GM18498 (cell line): ENCODE measurements around the gene PDSS2.
"Not testable (repeated sequence)": the region's sequence is repeated elsewhere in the genome, so short reads cannot be mapped to it uniquely, and the experiment has no call there.

Experiments used
- ATAC-seq: cut with Tn5 transposase; IDR thresholded peaks from one replicate; pipeline ENCODE4 v1.9.1; 2021; ENCODE audit warnings: mild to moderate bottlenecking, moderate library complexity; ENCODE audit not compliant: unreplicated experiment

Gene PDSS2

DNA sequence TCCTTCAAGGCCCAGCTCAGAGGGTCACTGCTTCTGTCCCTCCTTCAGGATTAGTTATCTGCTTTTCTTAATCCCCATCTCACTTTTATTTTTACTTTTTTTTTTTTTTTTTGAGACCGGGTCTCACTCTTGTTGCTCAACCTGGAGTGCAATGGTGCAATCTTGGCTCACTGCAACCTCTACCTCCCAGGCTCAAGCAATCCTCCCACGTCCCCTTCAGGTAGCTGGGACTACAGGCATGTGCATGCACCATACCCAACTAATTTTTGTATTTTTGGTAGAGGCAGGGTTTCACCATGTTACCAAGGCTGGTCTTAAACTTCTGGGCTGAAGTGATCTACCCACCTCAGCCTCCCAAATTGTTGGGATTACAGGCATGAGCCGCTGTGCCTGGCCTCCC is 16.5 kb upstream of the PDSS2 start:
- not testable (repeated sequence) for ATAC-seq

DNA sequence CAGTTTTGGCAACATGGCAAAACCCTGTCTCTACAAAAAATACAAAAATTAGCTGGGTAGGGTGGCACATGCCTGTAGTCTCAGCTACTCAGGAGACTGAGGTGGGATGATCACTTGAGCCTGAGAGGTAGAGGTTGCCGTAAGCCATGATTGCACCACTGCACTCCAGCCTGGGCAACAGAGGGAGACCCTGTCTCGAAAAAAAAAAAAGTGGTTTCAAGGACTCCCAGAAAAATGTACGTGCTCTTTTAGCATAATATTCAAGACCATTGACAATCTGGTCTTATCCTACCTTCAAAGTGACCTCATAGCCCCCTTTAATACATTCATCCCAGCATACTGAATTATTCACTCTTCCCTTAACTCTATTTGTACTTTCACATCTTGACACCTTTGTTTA is 16.0 kb upstream of the PDSS2 start:
- ATAC-seq: not testable (repeated sequence)

DNA sequence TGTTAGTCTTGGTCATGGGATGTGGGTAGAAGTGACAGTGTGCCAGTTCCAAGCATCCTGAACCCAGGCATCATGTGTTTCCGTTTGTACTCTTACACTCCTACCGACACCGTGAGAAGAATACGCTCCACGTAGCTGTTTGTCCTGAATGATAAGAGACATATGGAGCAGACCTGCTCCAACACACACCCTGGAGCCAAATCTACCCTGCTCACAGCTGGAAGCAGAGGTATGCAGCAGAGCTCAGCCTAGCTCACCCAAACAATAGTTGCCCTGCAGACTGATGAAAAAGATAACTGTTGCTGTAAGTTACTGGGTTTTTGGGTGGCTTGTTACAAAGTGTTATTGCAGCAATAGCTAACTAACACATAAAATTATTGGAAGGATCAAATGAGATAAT is 14.3 kb upstream of the PDSS2 start:
- no peak for ATAC-seq

DNA sequence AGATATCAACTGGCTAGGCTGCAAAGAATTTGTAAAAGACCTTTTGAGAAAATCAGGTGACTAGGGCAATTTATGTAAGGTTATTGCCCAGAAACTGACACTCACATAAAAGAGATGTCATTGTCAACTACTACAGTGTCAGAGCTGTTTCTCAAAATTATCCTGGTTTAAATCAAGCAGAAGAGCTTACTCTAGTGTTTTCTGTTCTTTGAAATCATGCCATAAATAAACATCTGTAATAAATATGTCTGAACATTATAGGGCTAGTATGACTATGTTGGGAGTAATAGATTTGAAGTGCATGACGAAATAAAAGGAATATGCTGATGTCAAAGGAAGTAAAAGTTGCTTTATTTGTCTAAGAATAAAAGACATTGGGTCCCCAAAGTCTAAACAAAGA is 11.0 kb upstream of the PDSS2 start:
- no peak for ATAC-seq

DNA sequence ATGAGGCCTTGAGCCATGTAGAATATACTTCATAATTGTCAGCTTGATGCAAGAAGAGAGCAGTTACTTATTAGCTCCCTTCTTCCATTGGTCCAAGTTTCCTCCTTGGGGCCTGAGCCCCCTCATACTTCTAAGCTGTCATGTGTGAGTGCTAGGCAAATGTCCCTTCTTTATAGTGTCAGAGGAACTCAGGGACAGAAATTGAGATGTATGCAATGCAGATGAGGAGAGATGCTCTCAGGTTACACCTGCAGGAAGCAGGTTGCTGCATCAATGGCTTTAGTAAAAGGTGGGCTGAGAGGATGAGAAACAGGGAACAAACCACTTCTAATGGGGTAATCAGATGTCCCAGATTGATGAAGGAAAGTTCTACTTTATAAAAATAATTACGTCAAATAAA is 6.7 kb upstream of the PDSS2 start:
- no peak for ATAC-seq

DNA sequence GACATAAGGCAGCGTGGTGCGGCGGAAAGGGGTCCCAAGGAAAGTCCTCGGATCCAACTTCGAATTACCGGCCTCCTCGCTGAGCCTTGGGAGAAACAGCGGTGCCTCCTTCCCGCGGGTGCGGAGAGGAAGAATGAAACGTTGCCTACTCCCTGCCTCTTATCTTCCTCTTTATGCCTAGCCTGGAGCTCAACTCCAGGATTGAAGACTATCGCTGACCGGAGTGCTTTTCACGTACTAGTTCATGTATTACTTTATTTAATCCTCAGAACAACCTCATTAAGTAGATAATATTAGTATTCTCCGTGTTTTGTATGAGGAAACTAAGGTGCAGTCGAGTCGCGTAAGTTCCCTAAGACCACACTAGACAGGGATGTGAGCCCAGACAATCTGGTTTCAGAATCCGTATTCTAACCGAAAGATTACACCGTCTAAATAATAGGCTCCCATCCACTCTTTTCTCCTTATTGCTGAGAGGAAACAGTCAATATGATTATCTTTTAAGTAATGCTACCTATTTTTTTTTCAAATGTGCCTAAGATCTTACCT is 793 bp upstream of the PDSS2 start:
- ATAC-seq: no peak

DNA sequence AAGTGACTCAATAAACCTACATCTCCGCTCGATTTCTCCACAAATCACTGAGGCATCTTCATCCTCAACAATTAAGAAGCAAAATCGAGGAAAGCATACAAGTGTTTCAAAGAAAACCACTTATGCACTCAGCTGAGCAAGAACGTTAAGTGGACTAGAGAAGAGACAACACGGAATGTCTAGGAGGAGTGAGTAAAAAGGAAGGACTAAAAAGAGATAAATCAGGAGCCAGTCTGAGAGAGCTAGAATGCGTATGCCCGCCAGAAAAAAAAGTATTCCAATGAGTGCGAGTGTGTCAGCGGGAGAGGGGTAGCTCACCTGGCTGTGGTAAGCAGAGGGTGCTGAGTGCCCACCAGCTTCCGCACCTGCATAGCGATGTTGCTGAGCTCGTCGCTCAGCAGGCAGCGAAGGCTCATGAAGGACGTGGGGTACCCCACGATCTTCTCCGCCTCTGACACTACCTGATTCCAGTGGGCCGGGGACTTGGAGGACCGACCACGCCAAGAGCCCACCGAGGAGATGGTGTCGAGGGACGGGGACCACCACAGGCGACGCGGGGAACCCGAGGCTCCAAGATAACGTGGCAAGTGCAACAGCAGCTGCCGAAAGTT is 587 bp downstream of the PDSS2 start:
- ATAC-seq: peak; percentile 31

DNA sequence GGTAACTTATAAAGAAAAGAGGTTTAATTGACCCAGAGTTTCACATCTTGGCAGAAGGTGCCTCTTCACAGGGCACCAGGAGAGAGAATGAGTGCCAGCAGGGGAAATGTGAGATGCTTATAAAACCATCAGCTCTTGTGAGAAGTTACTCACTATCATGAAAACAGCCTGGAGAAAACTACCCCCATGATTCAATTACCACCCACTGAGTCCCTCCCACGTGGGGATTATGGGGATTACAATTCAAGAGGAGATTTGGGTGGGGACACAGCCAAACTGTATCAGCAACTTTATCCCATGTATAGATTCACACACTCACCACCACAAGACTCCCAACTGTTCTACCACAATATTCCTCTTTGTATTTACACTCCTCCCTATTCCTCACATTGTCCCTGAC is 10.6 kb downstream of the PDSS2 start:
- no peak for ATAC-seq

DNA sequence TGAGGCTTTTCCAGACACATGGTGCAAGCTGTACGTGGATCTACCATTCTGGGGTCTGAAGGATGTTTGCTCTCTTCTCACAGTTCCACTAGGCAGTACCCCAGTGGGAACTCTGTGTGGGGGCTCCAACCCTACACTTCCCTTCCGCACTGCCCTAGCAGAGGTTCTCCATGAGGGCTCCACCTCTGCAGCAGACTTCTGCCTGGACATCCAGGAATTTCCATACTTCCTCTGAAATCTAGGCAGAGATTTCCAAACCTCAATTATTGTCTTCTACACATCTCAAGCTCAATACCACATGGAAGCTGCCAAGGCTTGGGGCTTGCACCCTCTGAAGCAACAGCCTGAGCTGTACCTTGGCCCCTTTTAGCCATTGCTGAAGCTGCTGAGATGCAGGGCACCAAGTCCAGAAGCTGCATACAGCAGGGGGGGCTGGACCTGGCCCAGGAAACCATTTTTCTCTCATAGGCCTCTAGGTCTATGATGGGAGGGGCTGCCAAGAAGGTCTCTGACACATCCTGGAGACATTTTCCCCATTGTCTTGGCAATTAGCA is 11.6 kb downstream of the PDSS2 start:
- ATAC-seq: no peak

DNA sequence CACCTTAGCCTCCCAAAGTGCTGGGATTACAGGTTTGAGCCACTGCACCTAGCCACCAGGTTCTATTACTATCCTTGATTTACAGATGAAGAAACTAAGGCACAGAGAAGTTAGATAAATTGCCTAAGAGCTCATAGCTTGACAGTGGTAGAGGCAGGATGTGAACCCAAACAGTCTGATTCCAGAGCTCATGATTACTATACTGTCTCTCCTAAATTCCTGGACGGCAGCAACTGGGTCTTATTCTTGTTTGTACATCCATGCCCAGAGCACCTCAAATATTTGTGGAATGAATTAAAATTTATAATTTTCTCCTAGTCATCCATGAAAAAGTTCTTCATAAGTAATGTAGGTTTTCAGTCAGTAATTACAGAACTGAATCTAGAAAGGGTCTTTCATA is 15.1 kb downstream of the PDSS2 start:
- no peak for ATAC-seq

DNA sequence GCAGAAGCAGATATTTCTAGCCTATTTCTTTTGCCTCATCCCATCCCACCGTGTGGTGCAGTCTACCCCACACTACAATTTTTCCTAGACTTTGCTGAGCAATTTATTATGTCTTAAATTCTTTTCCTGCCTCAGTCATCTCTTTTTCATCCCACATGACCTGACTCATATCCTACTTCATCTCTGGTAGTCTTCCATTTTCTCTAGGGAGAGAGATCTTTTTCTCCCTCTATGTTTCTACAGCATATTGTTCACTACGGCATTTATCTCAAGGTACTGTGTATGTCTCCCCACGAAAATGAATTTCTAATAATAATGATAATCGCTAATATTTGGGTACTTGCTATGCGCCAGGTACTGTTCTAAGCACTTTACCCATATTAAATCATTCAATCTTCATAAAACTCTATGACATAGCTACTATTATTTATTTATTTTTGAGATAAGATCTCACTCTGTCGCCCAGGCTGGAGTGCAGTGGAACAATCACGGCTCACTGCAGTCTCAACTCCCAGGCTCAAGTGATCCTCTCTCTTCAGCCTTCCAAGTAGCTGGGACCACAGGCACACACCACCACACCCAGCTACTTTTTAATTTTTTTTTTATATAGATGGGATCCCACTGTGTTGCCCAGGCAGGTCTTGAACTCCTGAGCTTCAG is 15.6 kb downstream of the PDSS2 start:
- no peak for ATAC-seq

DNA sequence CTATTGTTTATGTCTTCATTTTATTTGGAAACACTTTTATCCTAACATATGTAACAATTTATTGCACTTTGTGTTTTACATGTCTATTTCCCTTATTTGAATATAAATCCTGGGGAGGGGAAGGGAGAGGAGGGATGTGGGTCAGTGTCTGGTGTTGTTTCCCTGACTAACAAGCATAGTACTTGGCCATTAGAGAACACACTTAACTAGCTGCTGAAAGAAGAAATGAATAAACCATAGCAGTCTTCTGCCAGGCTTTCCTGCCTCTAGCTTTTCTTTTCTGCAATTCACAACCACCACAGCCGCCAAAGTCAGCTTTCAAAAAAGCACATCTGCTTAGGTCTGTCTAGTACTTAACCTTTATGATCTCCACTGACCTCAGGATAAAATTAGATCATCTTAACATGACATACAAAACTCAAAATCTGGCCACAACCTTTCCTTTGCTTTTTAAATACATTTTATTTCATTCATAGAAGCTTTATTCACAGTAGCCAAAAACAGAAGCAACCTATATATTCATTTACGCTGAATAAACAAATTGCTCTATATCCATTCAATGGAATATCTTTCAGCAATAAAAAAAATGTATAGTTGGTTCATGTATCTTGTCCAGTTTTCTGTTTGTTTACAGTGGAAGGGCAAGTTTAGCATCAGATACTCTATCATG is 16.3 kb downstream of the PDSS2 start:
- ATAC-seq: no peak

DNA sequence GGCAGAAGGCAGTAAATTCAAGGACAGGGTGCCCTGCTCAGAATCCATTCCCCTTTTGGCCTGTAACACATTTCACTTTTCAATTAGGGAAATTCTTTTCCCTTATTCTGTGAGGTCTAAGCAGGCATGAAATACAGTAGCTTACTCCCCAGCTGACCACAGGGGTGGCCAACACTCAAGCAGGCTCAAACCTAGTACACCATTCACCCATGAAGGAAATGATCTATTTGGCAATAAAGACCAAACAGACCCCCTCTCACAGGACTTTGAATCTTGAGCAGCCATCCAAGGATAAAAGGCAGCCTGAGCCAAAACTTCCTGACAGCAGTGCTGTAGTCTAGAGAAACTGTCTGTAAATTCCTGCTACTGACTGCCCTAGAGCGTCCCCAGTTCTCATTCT is 17.7 kb downstream of the PDSS2 start:
- ATAC-seq: no peak

DNA sequence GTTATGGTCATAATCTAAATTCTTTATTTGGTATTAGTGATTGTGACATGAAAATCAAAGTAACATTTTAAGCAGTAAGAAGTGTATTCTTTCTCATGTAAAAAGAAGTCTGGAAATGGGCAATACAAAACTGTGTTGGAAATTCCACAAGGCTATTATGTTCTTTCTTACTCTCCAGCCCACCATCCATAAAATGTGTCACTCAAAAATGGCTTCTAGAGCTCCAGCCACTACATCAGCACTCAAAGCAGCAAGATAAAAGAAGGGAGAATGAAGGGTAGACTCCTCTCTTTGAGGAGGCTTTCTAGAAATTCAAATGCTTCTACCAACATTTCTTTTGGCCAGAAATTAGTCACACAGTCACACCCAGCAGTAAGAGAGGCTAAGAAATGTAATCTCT is 18.4 kb downstream of the PDSS2 start:
- ATAC-seq: no peak

DNA sequence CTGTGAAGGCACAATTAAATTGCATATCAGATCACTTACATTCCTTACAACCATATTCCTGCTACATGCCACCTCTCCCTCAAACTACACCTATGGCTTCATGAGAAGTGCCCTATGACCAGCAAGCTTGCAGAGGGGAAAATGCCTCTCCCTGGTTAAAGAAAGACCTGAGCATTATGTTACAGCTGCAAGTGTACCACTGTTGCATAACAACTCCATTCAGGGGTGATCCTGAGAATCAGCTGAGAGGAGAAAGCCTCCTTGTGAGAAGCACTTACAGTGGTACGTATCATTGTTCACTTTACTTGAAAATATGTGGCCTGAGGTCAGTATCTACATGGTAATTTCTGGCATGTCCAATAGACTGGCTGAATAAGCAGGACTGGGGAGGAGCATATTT is 20.0 kb downstream of the PDSS2 start:
- ATAC-seq: no peak

DNA sequence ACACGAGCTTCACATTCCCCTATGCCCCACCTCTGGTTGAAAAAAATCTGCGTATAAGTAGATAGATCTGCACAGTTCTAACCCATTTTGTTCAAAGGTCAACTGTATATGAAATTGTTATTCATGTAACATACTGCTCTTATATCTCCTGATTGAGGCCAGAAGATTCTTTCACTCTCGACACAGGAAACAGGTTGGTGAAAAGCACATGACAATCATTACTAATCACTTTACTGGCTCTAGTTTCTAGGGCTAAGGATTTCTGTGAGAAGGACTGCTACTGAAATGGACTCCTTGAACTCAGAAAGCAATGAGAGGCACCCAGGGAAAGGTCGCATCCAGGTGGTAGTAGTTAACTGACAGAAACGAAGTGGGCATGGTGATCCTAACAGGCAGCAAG is 21.7 kb downstream of the PDSS2 start:
- no peak for ATAC-seq

DNA sequence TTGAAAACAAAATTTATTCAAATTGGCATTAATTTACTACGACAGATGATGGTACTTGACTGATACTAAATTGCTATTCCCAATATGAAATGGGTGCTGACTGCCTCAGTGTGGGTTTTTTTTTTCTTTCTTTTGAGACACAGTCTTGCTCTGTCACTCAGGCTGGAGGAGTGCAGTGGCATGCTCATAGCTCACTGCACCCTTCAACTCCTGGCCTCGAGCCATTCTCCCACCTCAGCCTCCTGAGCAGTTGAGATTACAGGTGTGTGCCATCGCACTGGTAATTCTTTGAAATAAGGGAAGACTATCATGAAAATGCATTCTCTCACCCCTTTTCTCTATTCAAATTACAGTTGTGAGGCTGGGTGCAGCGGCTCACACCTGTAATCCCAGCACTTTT is 22.5 kb downstream of the PDSS2 start:
- no peak for ATAC-seq

DNA sequence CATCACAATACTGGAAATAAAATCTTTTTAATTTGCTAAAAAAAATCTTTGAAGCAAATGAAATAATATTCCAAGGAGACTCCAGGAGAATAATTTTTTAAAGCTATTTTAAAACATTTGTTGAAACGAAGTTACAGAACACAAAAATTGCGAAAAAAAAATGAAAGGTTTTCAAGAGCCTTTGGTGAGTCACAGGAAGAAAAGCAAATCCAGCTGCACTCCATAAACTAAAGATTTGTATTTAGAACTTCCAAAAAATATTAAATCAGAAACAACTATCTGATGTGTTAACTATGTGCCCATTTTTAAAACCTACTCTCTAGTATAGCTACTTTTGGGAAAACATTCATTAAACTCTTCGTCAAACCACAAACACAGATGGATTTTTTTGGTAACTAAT is 23.6 kb downstream of the PDSS2 start:
- no peak for ATAC-seq

DNA sequence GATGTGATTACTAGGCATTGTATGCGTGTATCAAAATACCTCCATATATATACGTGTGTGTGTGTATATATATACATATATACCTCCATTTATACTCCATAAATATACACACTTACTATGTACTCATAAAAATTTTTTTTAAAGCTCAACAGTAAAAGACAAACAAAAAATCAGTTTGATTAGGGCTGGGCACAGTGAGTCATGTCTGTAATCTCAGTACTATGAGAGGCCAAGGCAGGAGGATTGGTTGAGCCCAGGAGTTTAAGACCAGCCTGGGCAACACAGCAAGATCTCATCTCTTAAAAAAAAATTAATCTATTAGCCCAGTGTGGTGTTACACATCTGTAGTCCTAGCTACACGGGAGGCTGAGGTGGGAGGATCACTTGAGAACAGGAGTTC is 24.6 kb downstream of the PDSS2 start:
- no peak for ATAC-seq

DNA sequence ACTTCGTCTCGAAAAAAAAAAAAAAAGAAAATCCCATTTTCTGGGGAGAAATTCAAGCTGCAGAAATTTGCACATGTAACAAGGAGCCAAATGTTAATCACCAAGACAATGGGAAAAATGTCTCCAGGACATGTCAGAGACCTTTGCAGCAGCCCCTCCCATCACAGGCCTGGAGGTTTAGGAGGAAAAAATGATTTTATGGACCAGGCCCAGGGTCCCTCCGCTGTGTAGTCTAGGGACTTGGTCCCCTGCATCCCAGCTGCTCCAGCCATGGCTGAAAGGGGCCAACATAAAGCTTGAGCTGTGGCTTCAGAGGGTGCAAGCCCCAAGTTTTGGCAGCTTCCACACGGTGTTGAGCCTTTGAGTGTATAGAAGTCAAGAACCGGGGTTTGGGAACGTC is 33.4 kb downstream of the PDSS2 start:
- ATAC-seq: not testable (repeated sequence)

DNA sequence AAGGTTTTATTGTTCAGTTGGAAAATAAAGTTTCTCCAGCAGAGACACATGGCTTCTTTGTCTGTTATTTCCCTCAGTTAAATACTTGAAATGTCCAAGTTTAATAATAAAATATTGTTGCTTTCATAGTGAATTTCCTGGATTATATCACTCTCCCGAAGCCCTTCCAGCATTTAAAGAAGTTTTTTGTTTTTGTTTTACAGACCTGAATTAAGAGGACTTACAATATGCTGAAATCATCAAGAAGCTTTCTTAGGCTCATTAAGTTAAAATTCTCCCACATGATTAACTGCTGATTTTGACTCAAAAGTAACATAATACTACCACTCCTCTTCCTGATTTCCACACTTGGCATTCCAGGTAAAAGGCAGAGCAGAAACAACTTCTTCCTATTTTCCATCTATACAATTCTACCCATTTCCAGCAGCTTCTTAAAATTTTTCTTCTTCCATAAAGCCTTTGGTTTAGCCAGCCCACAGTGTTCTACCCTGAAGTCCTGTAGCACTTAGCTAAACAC is 35.8 kb downstream of the PDSS2 start:
- no peak for ATAC-seq
